NCI-H774 (cell line): ENCODE results near the gene CLNK.
A peak's percentile ranks its signal among the peaks of the same experiment; 100 is the strongest.
"Not testable (repeated sequence)": the region's sequence is repeated elsewhere in the genome, so short reads cannot be mapped to it uniquely, and the experiment has no call there.

ENCODE experiments used
- DNase-seq: peaks from one replicate; lab custom pipeline; 2025; lab: John Stamatoyannopoulos, UW

CLNK gene

GRCh38 chr4:10577508-10578426 is 106.8 kb downstream of the CLNK start:
- no peak for DNase-seq

GRCh38 chr4:10577018-10577417 is 107.5 kb downstream of the CLNK start:
- no peak for DNase-seq

GRCh38 chr4:10576236-10576635 is 108.3 kb downstream of the CLNK start:
- DNase-seq, result no peak

GRCh38 chr4:10575414-10575813 is 109.2 kb downstream of the CLNK start:
- DNase-seq, result no peak

- not testable (repeated sequence) for DNase-seq
These were observed 110.0 kb downstream of the CLNK start for GRCh38 chr4:10574553-10574952.

- DNase-seq, result no peak
These were observed 112.7 kb downstream of the CLNK start for GRCh38 chr4:10571909-10572308.

GRCh38 chr4:10569491-10569890 is 115.1 kb downstream of the CLNK start:
- DNase-seq, result no peak

- DNase-seq, result no peak
These were observed 116.8 kb downstream of the CLNK start for GRCh38 chr4:10567766-10568165.

GRCh38 chr4:10565166-10565780 is 119.3 kb downstream of the CLNK start:
- DNase-seq, result no peak

- peak; percentile 63 for DNase-seq
These were observed 129.9 kb downstream of the CLNK start for GRCh38 chr4:10554694-10555093.

- DNase-seq, result no peak
These were observed 130.4 kb downstream of the CLNK start for GRCh38 chr4:10554121-10554520.

GRCh38 chr4:10552591-10553280 is 131.8 kb downstream of the CLNK start:
- DNase-seq, result no peak

- DNase-seq, result no peak
These were observed 148.7 kb downstream of the CLNK start for GRCh38 chr4:10535912-10536311.

GRCh38 chr4:10534820-10535219 is 149.7 kb downstream of the CLNK start:
- no peak for DNase-seq

- no peak for DNase-seq
These were observed 152.4 kb downstream of the CLNK start for GRCh38 chr4:10532155-10532554.

- no peak for DNase-seq
These were observed 154.3 kb downstream of the CLNK start for GRCh38 chr4:10530137-10530786.

GRCh38 chr4:10529291-10530136 is 155.1 kb downstream of the CLNK start:
- no peak for DNase-seq

GRCh38 chr4:10527438-10527837 is 157.1 kb downstream of the CLNK start:
- no peak for DNase-seq

- no peak for DNase-seq
These were observed 157.9 kb downstream of the CLNK start for GRCh38 chr4:10526429-10527222.

GRCh38 chr4:10524196-10524833 is 160.3 kb downstream of the CLNK start:
- DNase-seq, result no peak
